ENCODE measurements around the gene FBXW11.
"Not testable (repeated sequence)": the region's sequence is repeated elsewhere in the genome, so short reads cannot be mapped to it uniquely, and the experiment has no call there.

FBXW11 gene

DNA sequence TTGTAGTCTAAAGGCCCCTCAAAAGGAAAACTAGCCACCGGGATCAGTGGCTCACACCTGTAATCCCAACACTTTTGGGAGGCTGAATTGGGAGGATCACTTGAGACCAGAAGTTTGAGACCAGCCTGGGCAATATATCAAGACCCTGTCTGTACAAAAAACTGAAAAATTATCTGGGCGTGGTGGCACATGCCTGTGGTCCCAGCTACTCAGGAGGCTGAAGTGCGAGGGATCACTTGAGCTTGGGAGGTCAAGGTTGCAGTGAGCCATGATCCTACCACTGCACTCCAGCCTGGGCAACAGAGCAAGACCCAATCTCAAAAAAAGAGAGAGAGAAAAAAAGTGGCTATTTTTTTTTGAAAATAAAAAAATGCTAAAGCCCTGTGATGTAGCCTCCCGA is 55.2 kb downstream of the FBXW11 start:
- FAIRE-seq: no peak

DNA sequence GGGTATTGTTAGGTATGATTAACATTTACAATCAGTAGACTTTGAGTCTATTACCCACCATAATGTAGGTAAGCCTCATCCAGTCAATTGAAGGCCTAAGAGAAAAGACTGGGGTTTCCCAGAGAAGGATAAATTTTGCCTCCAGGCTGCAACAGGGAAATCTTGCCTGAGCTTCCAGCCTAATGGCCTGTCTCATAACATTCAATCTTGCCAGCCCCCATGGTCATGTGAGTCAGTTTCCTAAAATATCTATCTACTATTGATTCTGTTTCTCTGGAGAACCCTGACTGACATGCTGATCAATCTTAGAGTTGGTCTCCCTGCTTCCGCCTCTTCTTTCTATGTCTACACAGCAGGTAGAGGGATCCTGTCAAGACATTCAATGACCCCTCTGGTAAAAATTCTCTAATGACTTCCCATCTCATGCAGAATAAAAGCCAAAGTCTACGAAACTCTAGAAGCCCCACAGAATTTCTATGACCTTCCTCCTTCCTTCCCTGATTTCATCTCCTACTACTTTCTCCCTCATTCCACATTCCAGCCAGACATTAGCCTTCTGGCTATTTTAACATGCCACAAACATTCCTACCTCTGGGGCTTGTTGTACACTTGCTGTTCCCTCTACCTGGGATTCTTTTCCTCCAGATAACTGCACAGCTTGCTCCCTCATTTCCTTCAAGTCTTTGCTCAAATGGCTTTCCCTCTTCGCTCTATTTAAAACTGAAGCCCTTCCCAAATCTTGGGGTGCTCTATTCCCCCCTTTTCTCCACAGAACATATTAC is 60.2 kb downstream of the FBXW11 start:
- no peak for FAIRE-seq

DNA sequence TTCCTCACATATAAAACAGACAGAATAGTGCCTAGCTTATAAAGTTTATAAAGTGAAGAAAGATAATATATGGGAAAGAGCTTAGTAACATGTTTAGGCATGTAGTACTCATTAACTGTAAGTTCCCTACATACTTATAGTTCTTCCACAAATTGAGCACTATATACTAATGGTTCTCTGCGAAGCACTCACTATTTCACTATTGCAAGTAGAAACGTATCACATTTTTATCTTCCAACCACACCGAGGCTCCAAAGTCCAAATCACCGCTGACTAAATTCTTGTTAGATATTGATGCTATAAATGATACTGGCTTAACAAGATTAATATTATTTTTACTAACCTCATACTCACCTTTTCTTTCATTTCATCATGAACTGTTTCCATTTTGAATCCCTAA is 61.0 kb downstream of the FBXW11 start:
- no peak for FAIRE-seq

DNA sequence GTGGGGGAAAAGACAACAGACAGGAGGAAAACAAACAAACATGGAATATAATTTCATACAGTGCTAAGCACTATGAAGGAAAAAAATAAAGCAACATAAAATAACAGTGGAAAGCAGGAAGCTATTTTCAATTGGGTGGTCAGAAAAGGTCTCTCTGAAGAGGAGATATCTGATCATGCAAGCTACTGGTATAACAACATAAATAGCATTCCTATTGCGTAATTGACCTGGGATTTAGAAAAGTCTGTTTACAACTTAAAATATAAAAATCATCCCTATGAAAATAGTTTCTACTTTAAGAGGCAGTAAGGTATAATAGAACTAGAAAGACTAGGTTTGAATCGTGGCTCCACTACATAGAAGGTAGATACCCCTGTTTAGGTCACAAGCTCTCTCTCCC is 61.4 kb downstream of the FBXW11 start:
- FAIRE-seq: no peak

DNA sequence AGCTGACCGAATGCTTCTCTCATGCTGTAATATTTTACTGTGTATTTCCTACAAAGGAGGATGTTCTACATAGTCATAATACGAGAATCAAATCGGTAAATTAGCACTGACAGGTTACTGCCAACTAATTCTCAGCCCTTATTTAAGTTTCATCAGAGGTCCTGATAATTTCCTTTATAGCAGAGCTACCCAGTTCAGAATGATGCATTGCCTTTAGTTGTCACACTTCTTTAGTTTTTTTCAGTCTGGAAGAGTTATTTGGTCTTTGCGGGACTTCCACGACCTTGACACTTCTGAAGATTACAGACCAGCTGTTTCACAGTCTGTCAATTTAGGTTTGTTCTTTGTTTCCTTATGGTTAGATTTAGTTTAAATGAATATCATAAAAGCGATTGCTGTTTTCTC is 64.3 kb downstream of the FBXW11 start:
- not testable (repeated sequence) for FAIRE-seq

DNA sequence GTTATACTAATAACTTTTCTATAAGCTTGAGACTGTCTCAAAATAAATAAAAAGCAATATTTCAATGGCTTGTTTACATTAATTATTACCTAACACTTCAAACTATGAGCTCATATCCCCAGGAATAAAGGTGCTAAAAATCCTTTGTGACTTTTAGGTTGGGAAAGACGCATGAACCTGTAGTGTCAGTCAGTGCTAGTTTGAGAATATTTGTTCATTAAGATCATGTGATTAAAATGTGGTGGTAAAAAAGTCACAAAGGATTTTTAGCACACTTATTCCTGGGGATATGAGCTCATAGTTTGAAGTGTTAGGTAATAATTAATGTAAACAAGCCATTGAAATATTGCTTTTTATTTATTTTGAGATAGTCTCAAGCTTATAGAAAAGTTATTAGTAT is 64.8 kb downstream of the FBXW11 start:
- FAIRE-seq: not testable (repeated sequence)

DNA sequence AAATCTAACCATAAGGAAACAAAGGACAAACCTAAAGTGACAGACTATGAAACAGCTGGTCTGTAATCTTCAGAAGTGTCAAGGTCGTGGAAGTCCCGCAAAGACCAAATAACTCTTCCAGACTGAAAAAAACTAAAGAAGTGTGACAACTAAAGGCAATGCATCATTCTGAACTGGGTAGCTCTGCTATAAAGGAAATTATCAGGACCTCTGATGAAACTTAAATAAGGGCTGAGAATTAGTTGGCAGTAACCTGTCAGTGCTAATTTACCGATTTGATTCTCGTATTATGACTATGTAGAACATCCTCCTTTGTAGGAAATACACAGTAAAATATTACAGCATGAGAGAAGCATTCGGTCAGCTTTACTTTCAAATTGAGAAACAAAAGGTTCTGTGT is 65.2 kb downstream of the FBXW11 start:
- FAIRE-seq: peak; percentile 93

DNA sequence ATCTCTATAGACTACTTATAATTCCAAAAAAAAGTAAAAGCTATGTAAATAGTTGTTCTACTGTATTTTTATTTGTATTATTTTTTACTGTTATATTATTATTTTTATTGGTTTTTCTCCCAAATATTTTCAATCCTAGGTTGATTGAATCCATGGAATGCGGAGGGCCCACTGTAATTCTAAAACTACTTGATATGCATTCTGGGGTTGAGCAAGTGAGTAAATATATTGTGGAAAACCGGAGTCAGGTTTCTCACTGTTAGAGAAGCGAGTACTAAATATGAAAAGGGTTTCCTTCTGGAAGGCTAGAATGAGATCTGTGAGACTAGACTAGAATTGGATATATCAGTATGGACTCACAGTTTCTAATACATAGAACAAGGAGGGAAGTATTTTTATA is 66.5 kb downstream of the FBXW11 start:
- FAIRE-seq: no peak

DNA sequence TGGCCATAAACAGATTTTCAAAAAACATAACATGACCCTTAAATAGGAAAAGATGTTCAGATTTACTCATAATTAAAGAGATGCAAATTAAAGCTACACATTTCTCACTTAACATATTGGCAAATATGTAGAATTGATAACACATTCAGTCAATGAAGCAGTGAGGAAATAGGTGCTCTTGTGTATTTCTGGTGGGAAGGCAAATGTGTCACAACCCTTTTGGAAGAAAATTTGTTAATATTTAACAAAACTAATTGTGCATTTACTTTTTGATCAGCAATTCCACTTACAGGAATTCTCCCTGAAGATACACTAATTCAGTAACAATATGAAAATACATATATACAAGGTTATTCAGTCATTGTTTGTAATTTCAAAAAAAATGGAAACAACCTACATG is 68.1 kb downstream of the FBXW11 start:
- FAIRE-seq: no peak

DNA sequence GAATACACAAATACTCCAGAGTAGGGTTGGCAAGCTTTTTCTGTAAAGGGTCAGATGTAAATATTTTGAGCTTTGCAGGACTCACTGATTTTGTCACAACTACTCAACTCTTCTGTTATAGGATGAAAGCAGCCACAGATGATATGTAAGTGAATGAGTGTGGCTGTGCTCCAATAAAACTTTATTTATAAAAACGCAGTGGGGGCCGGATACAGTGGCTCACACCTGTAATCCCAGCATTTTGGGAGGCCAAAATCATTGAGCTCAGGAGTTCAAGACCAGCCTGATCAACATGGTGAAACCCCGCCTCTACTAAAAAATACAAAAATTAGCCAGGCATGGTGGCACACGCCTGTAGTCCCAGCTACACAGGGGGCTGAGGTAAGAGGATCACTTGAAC is 69.1 kb downstream of the FBXW11 start:
- FAIRE-seq: no peak

DNA sequence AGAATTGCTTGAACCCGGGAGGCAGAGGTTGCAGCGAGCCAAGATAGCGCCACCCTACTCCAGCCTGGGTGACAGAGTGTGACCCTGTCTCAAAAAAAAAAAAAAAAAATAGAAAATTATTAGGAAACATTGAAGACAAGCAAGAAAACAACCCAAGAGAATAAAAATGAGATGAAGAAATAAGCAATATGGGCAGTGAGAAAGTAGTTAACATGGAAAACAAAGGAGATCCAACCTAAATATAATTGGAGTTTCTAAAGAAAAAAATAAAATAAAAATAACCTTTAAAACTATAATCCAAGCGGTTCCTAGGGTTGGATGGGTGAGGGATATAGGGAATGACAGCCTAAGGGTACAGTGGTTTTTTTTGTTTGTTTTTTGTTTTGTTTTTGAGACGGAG is 71.9 kb downstream of the FBXW11 start:
- FAIRE-seq: no peak

DNA sequence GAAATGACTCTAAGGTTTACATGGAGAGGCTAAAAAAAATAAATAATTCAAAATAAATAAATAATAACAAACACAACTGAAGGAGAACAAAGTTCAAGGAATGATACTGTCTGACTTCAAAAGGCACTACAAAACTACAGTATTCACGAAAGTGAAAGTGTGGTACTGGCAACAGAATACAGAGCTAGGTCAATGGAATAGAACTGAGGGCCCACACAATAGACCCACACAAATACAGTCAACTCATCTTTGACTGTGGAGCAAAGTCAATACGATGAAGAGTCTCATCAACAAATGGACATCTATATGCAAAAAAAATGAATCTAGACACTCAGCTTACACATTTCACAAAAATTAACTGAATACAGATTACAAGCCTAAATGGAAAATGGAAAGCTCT is 75.3 kb downstream of the FBXW11 start:
- FAIRE-seq: no peak

DNA sequence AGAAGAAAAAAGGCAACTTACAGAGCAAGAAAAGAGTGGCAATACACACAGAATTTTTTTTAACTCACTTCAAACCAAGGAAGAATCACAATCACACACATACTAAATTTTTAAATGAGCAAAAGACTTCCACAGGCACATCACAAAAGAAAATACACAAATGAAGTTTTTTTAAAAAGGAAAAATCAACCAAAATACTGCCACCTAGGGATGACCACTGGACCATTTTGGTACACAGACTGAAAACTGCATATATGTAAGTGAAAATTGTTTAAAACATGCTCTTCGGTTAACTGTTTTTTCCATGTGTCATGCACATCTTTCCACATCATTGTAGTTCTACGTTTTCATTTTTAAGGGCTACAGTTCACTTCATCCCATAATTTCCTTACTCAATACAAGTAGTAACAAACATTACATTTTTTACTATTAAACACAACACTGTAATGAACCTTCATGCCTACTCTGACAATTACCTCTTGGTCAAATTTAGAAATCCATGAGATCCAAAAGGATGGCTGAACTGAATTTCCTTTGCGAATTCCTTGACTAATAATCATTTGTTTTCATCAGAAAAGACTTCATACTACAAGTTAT is 79.0 kb downstream of the FBXW11 start:
- FAIRE-seq: no peak

DNA sequence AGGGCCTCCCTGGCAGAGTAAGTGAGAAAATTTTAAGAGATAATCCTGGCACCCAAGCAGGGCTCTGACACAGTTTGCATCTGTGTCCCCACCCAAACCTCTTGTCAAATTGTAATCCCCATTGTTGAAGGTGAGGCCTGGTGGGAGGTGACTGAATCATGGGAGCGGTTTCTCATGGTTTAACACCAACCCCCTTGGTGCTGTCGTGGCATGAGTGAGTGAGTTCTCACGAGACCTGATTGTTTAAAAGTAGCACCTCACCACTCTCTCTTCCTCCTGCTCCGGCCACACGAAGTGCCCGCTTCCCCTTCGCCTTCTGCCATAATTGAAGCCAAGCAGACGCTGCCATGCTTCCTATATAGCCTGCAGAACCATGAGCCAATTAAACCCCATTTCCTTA is 80.1 kb downstream of the FBXW11 start:
- no peak for FAIRE-seq

DNA sequence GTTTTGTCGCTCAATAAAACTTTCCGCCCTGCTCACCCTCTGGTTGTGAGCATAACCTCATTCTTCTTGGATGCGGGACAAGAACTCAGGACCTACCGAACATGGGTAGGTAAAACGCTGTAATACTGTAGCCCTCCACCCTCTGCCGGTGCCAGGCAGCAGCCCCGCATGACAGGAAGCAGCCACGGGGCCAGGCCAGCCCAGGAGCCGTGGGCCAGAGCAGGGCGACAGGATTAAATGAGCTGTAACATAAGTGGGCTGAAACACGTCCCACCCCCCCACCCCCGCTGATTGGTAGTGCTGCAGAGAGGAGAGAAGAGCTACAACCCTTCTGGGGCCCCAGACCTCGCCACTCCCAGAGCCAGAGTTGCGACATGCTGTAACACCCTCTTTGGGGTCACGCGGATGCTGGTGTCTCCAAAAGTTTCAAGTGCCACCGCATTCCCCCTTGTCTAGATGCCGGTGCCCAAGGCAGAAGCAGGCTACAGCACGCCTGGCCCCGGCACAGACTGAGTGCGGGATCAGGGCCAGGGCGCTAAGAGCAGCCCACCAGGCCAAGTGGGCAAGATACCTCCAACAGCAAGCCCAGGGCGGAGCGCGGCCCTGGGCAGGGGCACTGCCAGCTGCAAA is 81.8 kb downstream of the FBXW11 start:
- FAIRE-seq: no peak

DNA sequence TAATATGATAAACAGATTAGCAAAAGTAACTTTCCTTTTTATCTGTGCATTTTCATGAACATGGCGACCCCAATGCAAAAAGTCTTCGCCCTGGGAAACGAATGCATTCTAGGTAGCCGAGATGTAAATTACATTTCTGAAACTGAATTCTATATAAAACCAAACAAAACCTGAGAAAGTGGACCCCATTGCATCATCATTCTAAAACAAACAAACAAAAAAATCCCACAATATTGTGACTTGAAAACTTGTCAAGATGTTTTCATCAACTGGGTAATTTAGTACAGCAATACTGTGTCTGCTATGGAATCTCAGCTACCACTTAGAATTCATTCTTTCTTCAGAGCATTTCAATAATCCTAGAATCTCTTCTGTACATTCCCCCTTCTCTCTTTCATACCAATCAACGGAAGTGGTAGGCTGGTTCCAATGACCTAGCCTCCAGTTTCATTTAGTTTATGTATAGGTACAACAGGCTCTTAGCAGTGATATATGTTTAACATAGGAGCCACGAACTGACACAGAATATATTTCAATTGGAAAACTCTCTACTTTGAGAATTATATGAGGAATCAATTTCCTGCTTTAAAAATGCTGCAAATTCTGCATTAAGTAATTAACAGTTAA is 85.6 kb downstream of the FBXW11 start:
- FAIRE-seq: no peak

DNA sequence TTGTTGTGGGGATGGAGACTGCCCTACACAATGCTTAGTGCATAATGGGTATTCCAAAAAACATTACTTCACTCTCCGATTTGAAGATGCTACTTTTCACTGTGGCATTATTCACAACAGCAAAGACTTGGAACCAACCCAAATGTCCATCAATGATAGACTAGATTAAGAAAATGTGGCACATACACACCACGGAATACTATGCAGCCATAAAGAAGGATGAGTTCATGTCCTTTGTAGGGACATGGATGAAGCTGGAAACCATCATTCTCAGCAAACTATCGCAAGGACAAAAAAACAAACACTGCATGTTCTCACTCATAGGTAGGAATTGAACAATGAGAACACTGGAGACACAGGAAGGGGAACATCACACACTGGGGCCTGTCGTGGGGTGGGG is 90.7 kb downstream of the FBXW11 start:
- not testable (repeated sequence) for FAIRE-seq

DNA sequence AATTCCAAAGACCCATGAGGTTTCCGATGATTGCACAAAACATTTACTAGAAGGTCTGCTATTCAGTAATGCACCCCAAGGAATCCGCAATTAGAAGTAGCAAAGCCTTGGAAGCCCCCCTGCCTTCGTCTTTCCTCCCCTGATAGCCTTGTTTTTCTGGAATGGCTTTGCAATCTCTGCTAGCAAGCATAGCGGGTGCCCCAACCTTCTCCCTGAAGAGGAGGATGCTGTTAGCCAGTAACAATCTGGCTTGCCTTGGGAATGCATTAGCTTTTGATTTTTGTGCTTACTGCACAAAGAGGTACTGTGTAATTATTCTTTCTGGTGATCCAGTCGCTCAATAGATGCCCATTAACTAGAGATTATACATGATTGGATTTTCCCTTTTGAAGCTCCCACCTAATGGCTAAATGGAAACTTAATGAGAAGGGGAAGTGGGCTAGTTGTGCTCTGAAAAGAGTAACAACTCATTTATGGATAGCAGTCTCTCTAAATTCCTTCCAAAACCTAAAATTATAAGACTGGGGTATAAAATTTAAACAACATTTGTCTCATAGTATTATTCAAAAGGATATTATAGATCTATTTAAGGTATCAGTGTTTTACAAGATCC is 91.6 kb downstream of the FBXW11 start:
- FAIRE-seq: no peak

DNA sequence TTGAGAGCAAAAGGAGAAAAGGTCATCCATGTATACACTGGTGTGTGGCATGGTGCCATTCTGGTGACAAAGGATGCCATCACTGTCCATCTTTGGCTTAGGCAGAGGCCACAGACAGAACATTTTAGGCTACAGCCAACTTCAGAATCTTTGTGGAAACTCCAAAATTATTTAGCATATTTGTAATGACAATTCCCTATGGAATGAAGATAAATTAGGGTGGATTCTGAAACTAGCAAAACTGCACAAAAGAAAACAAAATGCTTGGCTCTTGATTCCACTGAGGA is 92.5 kb downstream of the FBXW11 start:
- FAIRE-seq: no peak

DNA sequence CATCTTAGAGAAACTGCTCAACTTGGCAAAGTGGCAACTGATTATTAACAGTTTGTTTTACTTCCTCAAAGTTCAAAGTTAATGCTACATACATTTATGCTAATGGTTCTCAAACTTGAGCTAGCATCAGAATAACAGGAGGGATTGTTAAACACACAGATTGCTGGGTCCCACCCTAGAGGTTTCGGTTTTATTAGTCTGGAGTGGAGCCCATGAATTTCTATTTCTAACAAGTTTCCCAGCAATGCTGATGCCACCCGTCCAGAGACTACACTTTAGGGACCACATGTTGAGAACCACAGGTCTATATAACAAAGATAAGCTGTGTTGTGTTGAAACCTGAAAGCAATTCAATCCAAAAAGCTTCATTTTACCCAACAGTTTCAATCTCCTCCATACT is 95.3 kb downstream of the FBXW11 start:
- FAIRE-seq: no peak

DNA sequence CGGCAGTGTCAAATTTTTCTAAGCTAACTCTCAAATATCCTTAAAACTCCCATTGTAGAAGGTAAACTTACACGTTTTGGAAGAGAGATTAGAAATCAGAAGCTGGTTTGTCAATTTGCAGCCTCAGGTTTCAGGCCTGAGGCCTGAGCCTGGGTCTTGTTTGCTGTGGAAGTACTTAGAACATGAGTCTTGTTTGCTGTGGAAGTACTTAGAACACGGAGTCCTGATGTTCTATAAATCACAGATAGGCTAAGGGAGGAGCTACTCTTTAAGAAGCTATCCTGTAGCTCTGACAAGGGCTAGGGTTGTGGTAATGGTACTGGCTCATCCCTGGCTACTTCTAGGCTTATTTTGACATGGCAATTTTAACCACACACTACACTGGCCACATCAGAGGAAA is 97.8 kb downstream of the FBXW11 start:
- FAIRE-seq: no peak

DNA sequence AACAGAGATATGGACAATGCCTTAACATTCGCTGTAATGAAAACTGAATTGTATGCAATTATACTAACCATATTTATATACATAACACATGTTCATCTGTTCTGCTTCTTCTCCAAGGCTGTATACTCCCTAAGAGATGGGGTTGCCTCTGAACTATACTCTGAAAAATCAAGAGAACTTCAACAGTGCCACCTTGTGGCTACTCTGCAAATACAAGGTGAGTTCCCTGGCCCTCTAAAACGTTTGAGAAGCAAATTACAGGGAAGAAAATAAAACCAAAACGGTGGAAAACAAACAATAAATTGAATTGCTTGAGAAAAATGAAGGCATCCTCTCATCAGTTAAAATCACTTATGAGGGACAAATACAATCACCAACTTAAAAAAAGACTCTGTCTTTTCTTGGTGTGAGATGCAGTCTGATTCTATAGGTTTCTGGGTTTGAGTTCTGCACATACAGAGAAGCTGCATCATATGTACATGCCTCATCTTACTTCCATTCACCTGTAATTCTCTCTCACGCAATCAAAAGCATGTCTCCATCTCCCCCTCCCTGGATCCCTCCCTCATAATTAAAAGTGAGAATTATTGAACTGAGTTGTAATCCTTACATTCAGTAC is 98.6 kb downstream of the FBXW11 start:
- peak; percentile 53 for FAIRE-seq
